HG03097 (cell line): ENCODE measurements around the gene CR2.
"Not testable (repeated sequence)": the region's sequence is repeated elsewhere in the genome, so short reads cannot be mapped to it uniquely, and the experiment has no call there.

ENCODE experiments used
- ATAC-seq: cut with Tn5 transposase; IDR thresholded peaks from one replicate; pipeline ENCODE4 v1.9.1; 2021; ENCODE audit not compliant: unreplicated experiment, low FRiP score

CR2 gene

DNA sequence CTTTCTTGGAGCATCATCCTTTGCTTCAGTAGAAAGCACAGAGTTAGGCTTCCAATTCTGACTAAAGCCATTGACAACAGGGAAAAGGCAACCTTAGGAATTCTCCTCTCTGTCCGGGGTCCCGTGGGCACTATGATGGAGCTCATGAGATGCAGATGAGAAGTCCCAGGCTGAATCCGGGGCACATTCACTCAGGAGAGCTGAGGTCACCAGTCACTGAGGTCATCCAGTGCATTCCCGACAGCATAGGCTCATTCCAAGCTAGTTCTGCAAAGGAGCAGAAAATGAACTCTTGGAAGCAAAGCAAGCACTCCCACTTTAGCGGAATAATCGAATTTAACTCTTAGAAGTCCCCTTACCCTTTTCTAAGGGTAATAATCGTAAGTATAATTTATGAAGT, 48.6 kb downstream of the CR2 start:
- no peak for ATAC-seq

DNA sequence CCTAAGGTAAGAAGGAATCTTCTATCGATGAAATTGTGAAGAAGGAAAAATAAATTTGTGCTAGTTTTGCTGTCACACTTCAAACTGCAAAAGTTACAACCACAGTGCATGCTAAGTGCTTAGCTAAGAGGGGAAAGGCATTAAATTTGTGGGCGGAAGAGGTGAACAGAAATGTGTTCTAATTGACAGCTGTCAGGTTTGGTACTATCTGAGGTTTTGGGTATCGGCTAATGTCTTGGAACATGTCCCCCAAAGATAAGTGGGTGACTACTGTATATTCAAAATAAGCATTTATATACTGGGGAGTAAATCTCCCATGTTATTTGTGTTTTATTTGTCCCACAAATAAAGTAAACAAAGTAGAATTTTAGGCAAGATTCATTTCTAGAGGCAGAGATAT, 49.8 kb downstream of the CR2 start:
- ATAC-seq = no peak

DNA sequence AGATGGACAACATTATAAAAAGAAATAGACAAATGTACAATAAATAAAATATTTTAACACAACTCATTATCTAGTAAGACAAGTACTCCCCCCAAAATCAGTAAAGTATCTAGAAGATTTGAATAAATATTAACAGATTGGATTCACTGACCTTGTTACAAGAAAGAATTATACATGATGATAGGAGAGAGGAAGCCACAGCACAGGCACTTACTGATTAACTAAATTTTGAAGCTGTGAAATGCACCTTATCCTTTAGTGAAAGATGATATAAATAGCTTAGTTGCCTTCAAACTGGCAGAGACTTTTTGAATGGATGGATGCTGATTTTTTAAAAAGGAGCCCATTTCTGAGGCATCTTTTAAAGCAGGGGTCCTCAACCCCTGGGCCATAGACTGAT, 50.3 kb downstream of the CR2 start:
- ATAC-seq = no peak

DNA sequence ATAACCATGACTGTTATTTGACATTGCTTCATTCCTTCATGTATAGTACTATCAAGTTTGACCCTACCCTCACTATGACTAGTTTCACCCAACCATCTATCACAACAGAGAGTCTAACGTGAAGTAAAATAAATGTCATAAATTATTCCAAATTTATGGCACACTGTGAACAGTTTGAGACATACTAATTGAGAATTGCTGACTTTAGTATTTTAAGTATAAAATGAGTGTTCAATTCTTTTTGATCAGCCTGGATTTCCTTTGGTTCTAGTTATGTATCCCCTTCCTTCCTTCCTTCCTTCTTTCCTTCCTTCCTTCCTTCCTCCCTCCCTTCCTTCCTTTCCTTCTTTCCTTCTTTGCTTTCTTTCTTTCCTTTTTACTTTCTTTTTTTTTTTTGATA, 56.3 kb downstream of the CR2 start:
- no peak for ATAC-seq

DNA sequence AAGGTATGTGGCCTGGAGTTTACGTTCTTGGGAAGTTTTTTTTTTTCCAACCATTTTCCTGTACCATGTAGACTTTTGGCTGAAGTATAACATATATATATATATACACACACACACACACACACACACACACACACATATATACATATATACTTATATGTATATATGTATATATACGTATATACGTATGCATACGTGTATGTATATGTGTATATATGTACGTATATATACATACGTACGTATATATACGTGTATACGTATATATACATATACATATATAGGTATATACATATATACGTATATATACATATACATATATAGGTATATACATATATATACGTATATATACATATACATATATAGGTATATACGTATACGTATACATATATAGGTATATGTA, 60.8 kb downstream of the CR2 start:
- ATAC-seq = no peak

DNA sequence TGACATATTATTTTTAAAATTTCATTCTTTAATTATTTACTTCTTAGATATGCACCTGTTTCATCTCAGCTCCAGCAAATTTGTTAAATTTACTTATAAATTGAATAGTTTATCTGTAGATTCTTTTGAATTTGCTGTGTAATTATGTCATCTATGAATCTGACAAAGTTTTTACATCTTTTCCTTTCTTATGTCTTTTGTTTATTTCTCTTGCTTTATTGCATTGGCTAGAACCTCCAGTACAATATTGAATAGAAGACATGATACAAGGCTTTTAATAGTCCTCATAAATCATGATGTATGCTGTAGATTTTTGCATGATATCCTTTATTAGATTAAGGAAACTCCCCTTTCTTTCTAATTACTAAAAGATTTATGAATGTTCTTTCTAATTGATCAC, 62.6 kb downstream of the CR2 start:
- no peak for ATAC-seq

DNA sequence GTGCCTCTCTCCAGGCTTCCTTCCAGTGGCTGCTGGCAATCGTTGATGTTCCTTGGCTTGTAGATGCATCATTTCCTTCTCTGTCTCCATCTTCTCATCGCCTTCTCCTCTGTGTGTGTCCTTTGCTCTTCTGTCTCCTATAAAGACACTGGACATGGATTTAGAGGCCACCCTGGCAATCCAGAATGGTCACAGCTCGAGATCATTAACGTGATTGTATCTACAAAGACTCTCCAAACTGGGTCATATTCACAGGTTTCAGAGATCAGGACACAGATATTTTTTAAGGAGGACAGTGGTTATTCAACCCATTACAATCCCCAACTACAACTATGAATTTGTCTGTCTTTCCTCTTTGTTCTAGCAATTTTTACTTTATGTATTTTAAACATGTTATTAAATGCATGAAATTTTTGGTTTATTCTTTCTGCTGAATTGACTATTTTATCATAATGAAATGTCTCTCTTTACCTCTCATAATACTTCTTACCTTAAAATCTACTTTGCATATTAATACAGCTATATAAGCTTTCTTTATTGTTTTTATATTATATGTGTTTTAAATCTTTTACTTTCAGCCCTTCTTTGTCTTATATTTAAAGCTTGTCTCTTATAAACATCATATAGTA, 64.6 kb downstream of the CR2 start:
- no peak for ATAC-seq

DNA sequence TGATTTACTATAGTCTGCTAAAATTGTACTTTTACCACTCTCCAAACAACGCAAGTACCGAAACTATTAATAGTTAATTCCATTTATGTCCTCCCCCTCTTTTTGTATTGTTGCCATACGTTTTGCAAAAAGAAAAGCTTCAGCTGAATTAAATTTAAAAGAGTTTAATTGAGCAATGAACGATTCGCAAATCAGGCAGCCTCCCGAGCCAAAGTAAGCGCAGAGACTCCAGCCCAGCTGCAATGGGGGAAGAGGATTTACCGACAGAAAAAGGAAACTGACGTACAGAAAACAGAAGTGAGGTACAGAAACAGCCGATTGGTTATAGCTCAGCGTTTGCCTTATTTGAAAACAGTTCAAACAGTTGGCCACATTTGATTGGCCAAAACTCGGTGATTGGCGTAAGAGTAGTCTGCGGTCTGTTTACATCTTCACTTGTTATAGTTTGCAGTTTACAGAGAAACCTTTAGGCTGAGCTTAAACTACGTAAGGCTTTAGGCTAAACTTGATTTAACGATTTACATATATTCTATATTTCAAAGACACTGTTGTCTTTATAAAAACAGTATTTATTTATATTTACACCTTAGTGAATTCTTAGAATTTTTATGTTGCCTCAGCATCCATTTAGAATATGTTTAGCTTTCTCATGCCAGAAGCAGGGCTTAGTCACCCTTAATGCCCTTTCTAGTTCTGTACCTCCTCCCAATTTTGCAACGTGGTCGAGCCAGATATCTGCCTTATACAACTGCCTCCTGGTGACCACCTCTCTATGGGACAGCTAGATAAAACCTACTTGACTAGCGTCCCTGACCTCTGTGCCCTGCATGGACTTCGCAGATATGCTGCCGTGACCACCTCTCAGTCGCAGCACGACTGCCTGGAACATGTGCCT, 65.6 kb downstream of the CR2 start:
- ATAC-seq = no peak

DNA sequence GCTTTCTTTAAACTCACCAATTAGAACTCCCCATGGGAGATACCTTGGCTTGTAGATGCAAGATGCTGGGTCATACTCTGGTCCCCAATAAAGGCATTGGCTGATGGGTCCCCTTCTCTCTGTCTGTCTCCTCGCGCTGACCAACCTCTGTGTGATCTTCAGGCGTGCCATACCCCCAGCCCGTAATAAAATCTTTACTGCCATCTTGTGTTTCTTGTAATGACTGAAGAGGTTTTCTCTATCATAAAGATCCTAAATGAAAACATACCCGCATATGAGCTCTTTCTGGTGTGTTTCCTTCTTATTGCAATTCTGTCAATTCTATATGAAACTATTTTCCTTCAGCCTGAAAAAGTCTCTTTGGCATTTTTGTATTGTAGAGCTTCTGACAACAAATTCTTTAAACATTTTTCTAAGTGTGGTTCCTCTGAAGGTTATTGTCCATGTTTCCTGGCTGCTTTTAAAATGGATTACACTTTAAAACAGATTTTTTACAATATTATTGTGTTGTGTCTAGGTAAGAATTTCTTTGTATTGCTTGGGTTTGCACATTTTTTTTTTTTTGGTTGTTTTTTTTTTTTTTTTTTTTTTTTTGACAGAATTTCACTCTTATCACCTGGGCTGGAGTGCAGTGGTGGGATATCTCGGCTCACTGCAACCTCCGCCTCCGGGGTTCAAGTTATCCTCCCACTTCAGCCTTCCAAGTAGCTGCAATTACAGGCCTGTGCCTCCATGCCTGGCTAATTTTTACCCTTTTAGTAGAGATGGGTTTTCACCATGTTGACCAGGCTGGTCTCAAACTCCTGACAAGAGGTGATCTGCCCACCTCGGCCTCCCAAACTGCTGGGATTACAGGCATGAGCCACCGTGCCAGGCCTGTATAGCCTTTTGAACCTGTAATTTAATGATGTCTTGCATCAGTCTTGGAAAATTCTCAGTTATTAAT, 66.5 kb downstream of the CR2 start:
- not testable (repeated sequence) for ATAC-seq

DNA sequence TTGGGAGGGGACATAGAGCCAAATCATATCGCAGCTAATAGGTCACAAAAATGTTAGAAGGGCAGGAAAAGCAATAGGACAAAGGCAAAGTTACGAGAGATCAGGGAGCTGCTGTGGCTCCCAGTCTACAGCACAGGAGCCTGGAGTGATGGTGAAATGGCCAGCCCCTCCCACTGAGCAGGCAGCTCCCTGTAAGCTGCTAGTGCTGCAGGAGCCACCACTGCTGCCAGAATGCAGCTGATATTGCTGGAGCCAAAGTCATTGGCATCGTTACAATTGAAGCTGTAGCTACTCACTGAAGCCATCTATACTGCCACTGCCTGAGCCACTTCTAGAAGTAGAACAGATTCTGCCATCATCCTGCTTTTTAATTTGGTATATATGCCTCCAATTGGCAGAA, 71.1 kb downstream of the CR2 start:
- ATAC-seq = not testable (repeated sequence)

DNA sequence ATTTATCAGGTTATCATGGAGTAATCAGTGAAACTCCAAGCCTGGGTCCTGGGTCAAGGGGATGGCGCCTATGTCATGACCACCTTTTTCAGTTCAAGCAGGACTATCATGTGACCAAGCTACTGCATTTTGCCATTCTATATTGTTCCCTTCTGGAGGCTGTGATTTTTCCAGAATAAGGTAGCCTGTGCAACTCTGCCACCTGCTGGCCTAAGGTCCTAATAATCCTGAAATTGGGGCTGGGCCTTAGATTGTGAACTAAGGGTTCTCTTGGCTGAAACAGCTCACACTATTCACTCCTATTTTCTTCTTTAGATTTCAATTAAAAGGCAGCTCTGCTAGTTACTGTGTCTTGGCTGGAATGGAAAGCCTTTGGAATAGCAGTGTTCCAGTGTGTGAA, 74.3 kb downstream of the CR2 start:
- not testable (repeated sequence) for ATAC-seq

DNA sequence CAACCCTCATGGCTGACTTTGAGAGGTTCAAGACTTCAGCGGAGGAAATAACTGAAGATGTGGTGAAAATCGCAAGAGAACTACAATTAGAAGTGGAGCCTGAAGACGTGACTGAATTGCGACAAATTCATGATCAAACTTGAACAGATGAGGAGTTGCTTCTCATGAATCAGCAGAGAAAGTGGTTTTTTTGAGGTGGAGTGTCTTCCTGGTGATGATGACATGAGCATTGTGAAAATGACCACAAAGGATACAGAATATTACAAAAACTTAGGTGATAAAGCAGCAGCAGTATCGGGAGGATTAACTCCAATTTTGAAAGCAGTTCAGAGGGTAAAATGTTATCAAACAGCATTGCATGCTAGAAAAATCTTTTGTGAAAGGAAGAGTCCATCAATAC, 82.1 kb downstream of the CR2 start:
- ATAC-seq = not testable (repeated sequence)
